IMR-90 (cell line): ENCODE results near the gene FADS6.

Source experiments
- BHLHE40 ChIP-seq: fragments of 150-350 bp; IDR thresholded peaks from 2 replicates; pipeline ENCODE4 v1.6.1; 2016; ENCODE audit warnings: mild to moderate bottlenecking, low read depth, low read length
- CEBPB ChIP-seq: IDR thresholded peaks from 2 replicates; pipeline ENCODE4 v1.6.1; 2012; ENCODE audit warnings: low read depth, low read length, improper control_type of control experiment
- CTCF ChIP-seq: conservative IDR thresholded peaks from 2 replicates; pipeline ENCODE4 v1.5.1; 2012; ENCODE audit warnings: mild to moderate bottlenecking, low read depth, low read length, improper control_type of control experiment
- ELK1 ChIP-seq: fragments of 150-350 bp; IDR thresholded peaks from 2 replicates; pipeline ENCODE4 v1.6.1; 2016; ENCODE audit warnings: low read depth, mild to moderate bottlenecking, low read length, moderate library complexity, borderline replicate concordance
- MAFK ChIP-seq: IDR thresholded peaks from 2 replicates; pipeline ENCODE4 v1.6.1; 2012; ENCODE audit warnings: low read depth, low read length, improper control_type of control experiment
- MXI1 ChIP-seq: IDR thresholded peaks from 2 replicates; pipeline ENCODE4 v1.6.1; 2012; ENCODE audit warnings: low read depth, mild to moderate bottlenecking, low read length, moderate library complexity, borderline replicate concordance
- POLR2A ChIP-seq: IDR thresholded peaks from 2 replicates; pipeline ENCODE4 v1.6.1; 2012; ENCODE audit warnings: mild to moderate bottlenecking, low read depth, low read length
- RAD21 ChIP-seq: IDR thresholded peaks from 2 replicates; pipeline ENCODE4 v1.6.1; 2012; ENCODE audit warnings: low read length, improper control_type of control experiment
- RCOR1 ChIP-seq: IDR thresholded peaks from 2 replicates; pipeline ENCODE4 v1.6.1; 2012; ENCODE audit warnings: mild to moderate bottlenecking, low read length, improper control_type of control experiment; ENCODE audit not compliant: insufficient replicate concordance
- RFX5 ChIP-seq: IDR thresholded peaks from 2 replicates; pipeline ENCODE4 v1.8.0; 2012; ENCODE audit warnings: low read depth, mild to moderate bottlenecking, low read length, moderate library complexity
- SMC3 ChIP-seq: fragments of 150-350 bp; IDR thresholded peaks from 2 replicates; pipeline ENCODE4 v1.6.1; 2016; ENCODE audit warnings: low read depth, mild to moderate bottlenecking, antibody characterized with exemption, low read length, moderate library complexity
- USF2 ChIP-seq: fragments of 150-350 bp; IDR thresholded peaks from 2 replicates; pipeline ENCODE4 v1.6.1; 2017; ENCODE audit warnings: mild to moderate bottlenecking, antibody characterized with exemption, low read length, low read depth

- TF ChIP-seq CTCF (no peak), USF2 (no peak), MAFK (no peak), CEBPB (no peak), RFX5 (no peak), SMC3 (no peak), RAD21 (no peak), POLR2A (no peak), BHLHE40 (peak; percentile 74), MXI1 (no peak), RCOR1 (no peak), ELK1 (no peak)
Measured at GRCh38 chr17:74883241-74883745, 10.1 kb downstream of the FADS6 start.
